Duodenal mucosa (tissue), 2 donors: ENCODE data around the gene COL7A1.

Source experiments
- H3K27ac ChIP-seq: one replicate; pipeline ENCODE4 v1.7.0; 2013; ENCODE audit warnings: low read depth, low read length
- H3K27me3 ChIP-seq, 2 donors: one replicate each; pipeline ENCODE4 v1.7.0; 2013; ENCODE audit warnings: low read length in 2 of 2, control low read depth in 1 of 2; ENCODE audit not compliant: insufficient read depth in 2 of 2, control insufficient read depth in 1 of 2
- H3K36me3 ChIP-seq, 2 donors: one replicate each; pipeline ENCODE4 v1.7.0; 2013; ENCODE audit warnings: low read length in 2 of 2, control low read depth in 1 of 2; ENCODE audit not compliant: insufficient read depth in 2 of 2, control insufficient read depth in 1 of 2
- H3K4me1 ChIP-seq, 2 donors: one replicate each; pipeline ENCODE4 v1.7.0; 2013; ENCODE audit warnings: low read length in 2 of 2, control low read depth in 1 of 2; ENCODE audit not compliant: insufficient read depth in 2 of 2, control insufficient read depth in 1 of 2
- H3K4me3 ChIP-seq, 2 donors: one replicate each; pipeline ENCODE4 v1.7.0; 2013; ENCODE audit warnings: low read length in 2 of 2, low read depth in 1 of 2
- H3K9ac ChIP-seq, 2 donors: one replicate each; pipeline ENCODE4 v1.7.0; 2013; ENCODE audit warnings: low read length in 2 of 2, low read depth in 1 of 2
- H3K9me3 ChIP-seq, 2 donors: one replicate each; pipeline ENCODE4 v1.7.0; 2013; ENCODE audit warnings: low read length in 2 of 2, control low read depth in 1 of 2; ENCODE audit not compliant: control insufficient read depth in 1 of 2

COL7A1 gene

GRCh38 chr3:48633256-48633655, 38.1 kb upstream of the COL7A1 start:
- no peak overlapping the region for H3K9ac ChIP-seq
- no peaks in the 10 kb centered on the region for H3K27me3 ChIP-seq
- H3K27ac ChIP-seq = no peak overlapping the region
- peaks cover 8 to 45% of the 10 kb centered on the region in 2 donors for H3K36me3 ChIP-seq
- H3K4me3 ChIP-seq = no peak overlapping the region
- peaks cover 22 to 25% of the 10 kb centered on the region in 2 donors for H3K4me1 ChIP-seq
- H3K9me3 ChIP-seq = no peaks in the 10 kb centered on the region

GRCh38 chr3:48631516-48632448, 36.7 kb upstream of the COL7A1 start:
- Histone ChIP-seq H3K9ac (no peak overlapping the region), H3K36me3 (peaks cover 18 to 60% of the 10 kb centered on the region in 2 donors), H3K4me3 (no peak overlapping the region), H3K27me3 (no peaks in the 10 kb centered on the region), H3K4me1 (peaks cover 22 to 25% of the 10 kb centered on the region in 2 donors), H3K27ac (no peak overlapping the region), H3K9me3 (no peaks in the 10 kb centered on the region)

- H3K27ac ChIP-seq = no peak overlapping the region
- H3K9ac ChIP-seq = no peak overlapping the region
- no peaks in the 10 kb centered on the region for H3K27me3 ChIP-seq
- H3K4me1 ChIP-seq = peaks cover 14 to 16% of the 10 kb centered on the region in 2 donors
- peaks cover 18 to 67% of the 10 kb centered on the region in 2 donors for H3K36me3 ChIP-seq
- H3K9me3 ChIP-seq = no peaks in the 10 kb centered on the region
- no peak overlapping the region for H3K4me3 ChIP-seq
Measured at GRCh38 chr3:48630833-48631232, 35.7 kb upstream of the COL7A1 start.

GRCh38 chr3:48630407-48630806, 35.3 kb upstream of the COL7A1 start:
- Histone ChIP-seq H3K9ac (no peak overlapping the region), H3K27ac (no peak overlapping the region), H3K4me3 (no peak overlapping the region), H3K27me3 (no peaks in the 10 kb centered on the region), H3K9me3 (no peaks in the 10 kb centered on the region), H3K4me1 (peaks cover 13 to 14% of the 10 kb centered on the region in 2 donors), H3K36me3 (peaks cover 18 to 71% of the 10 kb centered on the region in 2 donors)

GRCh38 chr3:48629894-48630293, 34.8 kb upstream of the COL7A1 start:
- H3K36me3 ChIP-seq = peaks cover 18 to 75% of the 10 kb centered on the region in 2 donors

GRCh38 chr3:48628277-48629017, 33.3 kb upstream of the COL7A1 start:
- no peak overlapping the region for H3K9ac ChIP-seq
- H3K4me3 ChIP-seq = no peak overlapping the region
- no peaks in the 10 kb centered on the region for H3K4me1 ChIP-seq
- H3K27me3 ChIP-seq = no peaks in the 10 kb centered on the region
- H3K27ac ChIP-seq = no peak overlapping the region
- H3K9me3 ChIP-seq = no peaks in the 10 kb centered on the region
- peaks cover 18 to 76% of the 10 kb centered on the region in 2 donors for H3K36me3 ChIP-seq

More at GRCh38 chr3:48629894-48630293, 34.8 kb upstream of the COL7A1 start:
- no peak overlapping the region for H3K9ac ChIP-seq
- H3K4me1 ChIP-seq = peaks cover 13 to 14% of the 10 kb centered on the region in 2 donors
- no peak overlapping the region for H3K4me3 ChIP-seq
- H3K27me3 ChIP-seq = no peaks in the 10 kb centered on the region
- H3K27ac ChIP-seq = no peak overlapping the region
- no peaks in the 10 kb centered on the region for H3K9me3 ChIP-seq

GRCh38 chr3:48625600-48625999, 30.5 kb upstream of the COL7A1 start:
- Histone ChIP-seq H3K36me3 (peaks cover 18 to 50% of the 10 kb centered on the region in 2 donors), H3K4me1 (no peaks in the 10 kb centered on the region), H3K4me3 (no peak overlapping the region), H3K27ac (no peak overlapping the region), H3K9me3 (no peaks in the 10 kb centered on the region), H3K9ac (no peak overlapping the region), H3K27me3 (no peaks in the 10 kb centered on the region)

- peaks cover 15 to 44% of the 10 kb centered on the region in 2 donors for H3K36me3 ChIP-seq
- no peak overlapping the region for H3K27ac ChIP-seq
- H3K9me3 ChIP-seq = no peaks in the 10 kb centered on the region
- H3K27me3 ChIP-seq = no peaks in the 10 kb centered on the region
- H3K4me1 ChIP-seq = no peaks in the 10 kb centered on the region
- no peak overlapping the region for H3K4me3 ChIP-seq
- H3K9ac ChIP-seq = no peak overlapping the region
Measured at GRCh38 chr3:48624767-48625166, 29.6 kb upstream of the COL7A1 start.

- Histone ChIP-seq H3K9ac (no peak overlapping the region), H3K36me3 (peaks cover 10 to 38% of the 10 kb centered on the region in 2 donors), H3K27ac (no peak overlapping the region), H3K4me1 (no peaks in the 10 kb centered on the region), H3K4me3 (no peak overlapping the region), H3K27me3 (no peaks in the 10 kb centered on the region), H3K9me3 (no peaks in the 10 kb centered on the region)
Measured at GRCh38 chr3:48623851-48624547, 28.9 kb upstream of the COL7A1 start.
